HUES6 (cell line): ENCODE results near the gene LBHD1.
"Not testable (repeated sequence)": the region's sequence is repeated elsewhere in the genome, so short reads cannot be mapped to it uniquely, and the experiment has no call there.

Source experiments
- H3K27ac ChIP-seq: 2 replicates; pipeline ENCODE4 v1.7.0; 2013; ENCODE audit warnings: low read depth, mild to moderate bottlenecking, low read length, inconsistent platforms
- H3K27me3 ChIP-seq: 2 replicates; pipeline ENCODE4 v1.6.1; 2013; ENCODE audit warnings: low read length; ENCODE audit not compliant: control insufficient read depth, insufficient read depth
- H3K36me3 ChIP-seq: 2 replicates; pipeline ENCODE4 v1.6.1; 2013; ENCODE audit warnings: low read length; ENCODE audit not compliant: control insufficient read depth, insufficient read depth
- H3K4me1 ChIP-seq: 2 replicates; pipeline ENCODE4 v1.6.1; 2013; ENCODE audit warnings: low read length; ENCODE audit not compliant: control insufficient read depth, insufficient read depth
- H3K4me3 ChIP-seq: 2 replicates; pipeline ENCODE4 v1.5.1; 2013; ENCODE audit warnings: low read depth, low read length
- H3K9ac ChIP-seq: one replicate; pipeline ENCODE4 v1.6.1; 2013; ENCODE audit warnings: mild to moderate bottlenecking, low read length
- H3K9me3 ChIP-seq: 2 replicates; pipeline ENCODE4 v1.6.1; 2013; ENCODE audit warnings: low read depth, low read length; ENCODE audit not compliant: control insufficient read depth, insufficient read depth

LBHD1 gene

GRCh38 chr11:62644220-62644619 lies 27.8 kb downstream of the LBHD1 start:
- H3K9ac ChIP-seq, result no peak overlapping the region
- H3K27me3 ChIP-seq, result no peaks in the 10 kb centered on the region
- no peaks in the 10 kb centered on the region for H3K9me3 ChIP-seq
- peaks cover 48% of the 10 kb centered on the region for H3K36me3 ChIP-seq
- H3K4me3 ChIP-seq, result no peak overlapping the region
- peaks cover 10% of the 10 kb centered on the region for H3K4me1 ChIP-seq
- no peak overlapping the region for H3K27ac ChIP-seq

GRCh38 chr11:62632492-62632891 lies 39.6 kb downstream of the LBHD1 start:
- peaks cover 96% of the 10 kb centered on the region for H3K36me3 ChIP-seq
- no peak overlapping the region for H3K9ac ChIP-seq
- no peaks in the 10 kb centered on the region for H3K4me1 ChIP-seq
- H3K9me3 ChIP-seq, result no peaks in the 10 kb centered on the region
- H3K4me3 ChIP-seq, result no peak overlapping the region
- H3K27ac ChIP-seq, result no peak overlapping the region
- H3K27me3 ChIP-seq, result no peaks in the 10 kb centered on the region

GRCh38 chr11:62627713-62628112 lies 44.4 kb downstream of the LBHD1 start:
- H3K9me3 ChIP-seq, result no peaks in the 10 kb centered on the region
- no peak overlapping the region for H3K27ac ChIP-seq
- H3K9ac ChIP-seq, result no peak overlapping the region
- no peaks in the 10 kb centered on the region for H3K27me3 ChIP-seq
- no peaks in the 10 kb centered on the region for H3K4me1 ChIP-seq
- H3K36me3 ChIP-seq, result peaks cover 82% of the 10 kb centered on the region
- no peak overlapping the region for H3K4me3 ChIP-seq

- H3K27ac ChIP-seq, result peak overlapping the region; percentile 65; the same call in 1 of the 2 replicates
- no peaks in the 10 kb centered on the region for H3K27me3 ChIP-seq
- H3K4me1 ChIP-seq, result peaks cover 7% of the 10 kb centered on the region; the same call in 1 of the 2 replicates
- peak overlapping the region; percentile 94 for H3K4me3 ChIP-seq
- no peaks in the 10 kb centered on the region for H3K9me3 ChIP-seq
- H3K9ac ChIP-seq, result peak overlapping the region; percentile 65
- peaks cover 31% of the 10 kb centered on the region for H3K36me3 ChIP-seq
These were observed 49.5 kb downstream of the LBHD1 start for GRCh38 chr11:62622476-62623089.

GRCh38 chr11:62621567-62622470 lies 50.2 kb downstream of the LBHD1 start, which contains the start of gene B3GAT3:
TSS of gene B3GAT3 (minus strand) at chr11:62621986. CDS start at chr11:62621947, 39 bp downstream.
- Histone ChIP-seq H3K9me3 (no peaks in the 10 kb centered on the region), H3K36me3 (peaks cover 31% of the 10 kb centered on the region), H3K4me1 (peaks cover 7% of the 10 kb centered on the region; the same call in 1 of the 2 replicates), H3K27ac (peak within 1 kb of the TSS; percentile 65; the same call in 1 of the 2 replicates), H3K4me3 (peak within 1 kb of the TSS; percentile 94), H3K9ac (peak within 1 kb of the TSS; percentile 89), H3K27me3 (no peaks in the 10 kb centered on the region)

GRCh38 chr11:62621027-62621566 lies 51.0 kb downstream of the LBHD1 start:
- Histone ChIP-seq H3K27ac (no peak overlapping the region; the same call in 1 of the 2 replicates), H3K4me1 (peaks cover 7% of the 10 kb centered on the region; the same call in 1 of the 2 replicates), H3K9ac (peak overlapping the region; percentile 89), H3K36me3 (peaks cover 27% of the 10 kb centered on the region), H3K27me3 (no peaks in the 10 kb centered on the region), H3K9me3 (no peaks in the 10 kb centered on the region), H3K4me3 (peak overlapping the region; percentile 94)

- not testable (repeated sequence) for H3K9ac ChIP-seq, H3K4me3 ChIP-seq, H3K27ac ChIP-seq, H3K9me3 ChIP-seq, H3K27me3 ChIP-seq
- Histone ChIP-seq H3K4me1 (peaks cover 14% of the 10 kb centered on the region; the same call in 1 of the 2 replicates), H3K36me3 (peaks cover 14% of the 10 kb centered on the region)
These were observed 55.1 kb downstream of the LBHD1 start for GRCh38 chr11:62616957-62617356.

- Histone ChIP-seq H3K4me1 (peaks cover 22% of the 10 kb centered on the region), H3K36me3 (peaks cover 14% of the 10 kb centered on the region), H3K9me3 (no peaks in the 10 kb centered on the region), H3K4me3 (no peak overlapping the region), H3K9ac (no peak overlapping the region), H3K27me3 (no peaks in the 10 kb centered on the region), H3K27ac (no peak overlapping the region)
These were observed 56.5 kb downstream of the LBHD1 start for GRCh38 chr11:62615521-62615920.

- H3K9ac ChIP-seq, result peak overlapping the region; percentile 36
- H3K27ac ChIP-seq, result no peak overlapping the region
- H3K9me3 ChIP-seq, result no peaks in the 10 kb centered on the region
- no peaks in the 10 kb centered on the region for H3K27me3 ChIP-seq
- peaks cover 14% of the 10 kb centered on the region for H3K36me3 ChIP-seq
- no peak overlapping the region for H3K4me3 ChIP-seq
- peaks cover 23% of the 10 kb centered on the region for H3K4me1 ChIP-seq
These were observed 57.8 kb downstream of the LBHD1 start for GRCh38 chr11:62614275-62614674.

- Histone ChIP-seq H3K4me3 (peak overlapping the region; percentile 76), H3K4me1 (peaks cover 23% of the 10 kb centered on the region), H3K9ac (no peak overlapping the region), H3K9me3 (no peaks in the 10 kb centered on the region), H3K36me3 (peaks cover 17% of the 10 kb centered on the region), H3K27me3 (no peaks in the 10 kb centered on the region), H3K27ac (no peak overlapping the region)
These were observed 58.7 kb downstream of the LBHD1 start for GRCh38 chr11:62613291-62613778.
